GM23248 (cell line): ENCODE data around the gene GTF2E1.
"Not testable (repeated sequence)": the region's sequence is repeated elsewhere in the genome, so short reads cannot be mapped to it uniquely, and the experiment has no call there.

Source experiments
- EZH2 ChIP-seq: fragments of 200-600 bp; sonication (generic); IDR thresholded peaks from 2 replicates; pipeline ENCODE4 v1.6.1; 2018; ENCODE audit warnings: antibody characterized with exemption, mild to moderate bottlenecking; ENCODE audit not compliant: insufficient read depth, poor library complexity, severe bottlenecking
- EZH2phosphoT487 ChIP-seq: fragments of 200-600 bp; sonication (generic); IDR thresholded peaks from 2 replicates; pipeline ENCODE4 v1.6.1; 2018; ENCODE audit warnings: antibody characterized with exemption, moderate library complexity, mild to moderate bottlenecking, low read depth; ENCODE audit not compliant: insufficient read depth

- TF ChIP-seq EZH2, EZH2phosphoT487: not testable (repeated sequence)
These were observed 43.3 kb downstream of the GTF2E1 start for GRCh38 chr3:120785832-120786231.
